ENCODE measurements around the gene MAGEA9B.
"Not testable (repeated sequence)": the region's sequence is repeated elsewhere in the genome, so short reads cannot be mapped to it uniquely, and the experiment has no call there.

DNA sequence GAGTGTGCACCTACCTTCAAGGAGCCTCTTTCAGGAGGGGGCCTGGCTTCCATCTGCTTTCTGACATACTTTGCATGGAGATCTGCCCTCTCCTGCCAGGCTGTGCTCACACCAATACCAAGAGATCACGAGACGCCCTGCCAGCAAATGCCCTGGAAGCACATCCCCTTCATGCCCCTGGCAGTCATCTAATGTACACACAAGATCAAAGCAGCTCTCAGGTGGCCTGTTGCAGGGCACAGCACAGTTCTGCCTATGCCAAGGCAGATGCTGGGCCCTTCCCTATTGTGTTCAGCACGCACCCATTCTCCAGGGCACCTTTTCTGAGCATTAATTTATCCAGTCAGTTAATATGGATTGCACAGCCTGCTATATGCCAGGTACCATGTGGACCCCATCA lies 54.4 kb downstream of the MAGEA9B start:
- TF ChIP-seq SP1 (IDR thresholded peaks at IDR 0.05); SUZ12 (IDR thresholded peaks at IDR 0.05); ZNF384 (IDR thresholded peaks at IDR 0.05); BHLHE40 (IDR thresholded peaks at IDR 0.05; ENCODE audit: borderline replicate concordance); LEF1 (IDR thresholded peaks at IDR 0.05; ENCODE audit: borderline replicate concordance); FOXA1 (IDR thresholded peaks at IDR 0.05); FOXM1 (IDR thresholded peaks at IDR 0.05; ENCODE audit: borderline replicate concordance); ELF4 (IDR thresholded peaks at IDR 0.05): not testable (repeated sequence)
- TF ChIP-seq, protein P1, sequence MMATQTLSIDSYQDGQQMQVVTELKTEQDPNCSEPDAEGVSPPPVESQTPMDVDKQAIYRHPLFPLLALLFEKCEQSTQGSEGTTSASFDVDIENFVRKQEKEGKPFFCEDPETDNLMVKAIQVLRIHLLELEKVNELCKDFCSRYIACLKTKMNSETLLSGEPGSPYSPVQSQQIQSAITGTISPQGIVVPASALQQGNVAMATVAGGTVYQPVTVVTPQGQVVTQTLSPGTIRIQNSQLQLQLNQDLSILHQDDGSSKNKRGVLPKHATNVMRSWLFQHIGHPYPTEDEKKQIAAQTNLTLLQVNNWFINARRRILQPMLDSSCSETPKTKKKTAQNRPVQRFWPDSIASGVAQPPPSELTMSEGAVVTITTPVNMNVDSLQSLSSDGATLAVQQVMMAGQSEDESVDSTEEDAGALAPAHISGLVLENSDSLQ (IDR thresholded peaks at IDR 0.05) = not testable (repeated sequence)
